ENCODE measurements around the gene KCNH8. TPM values are rescaled to one million over a fixed set of nuclear protein-coding genes. Genes with fewer than 3 reads are reported as not detected.

Gene KCNH8
- total RNA-seq, 1 experiment from 2014 or later: 0.12 TPM

- ChIA-PET CTCF (interaction anchor here (0.8 to 1.6 kb wide), 2 partner anchors 9 to 517 kb away, joined by 4 to 31 read pairs; no protein-coding TSS in a partner anchor), POLR2A (interaction anchor here (0.6 kb wide), 1 partner anchor 520 kb away, joined by 3 read pairs; no protein-coding TSS in a partner anchor), RAD21 (ENCODE audit: low non-redundant PET in 1 of 2, low total read pairs in 2 of 2, uncharacterized antibody in 2 of 2, unreplicated experiment in 2 of 2) (interaction anchor here in 1 of 2 experiments (0.7 to 0.9 kb wide), 3 partner anchors 516 to 885 kb away, joined by 3 read pairs; no protein-coding TSS in a partner anchor)
- H3K27ac ChIP-seq (ENCODE audit: low read depth, low read length): no peak overlapping the region
- intact Hi-C loops (cut with micrococcal nuclease): loop anchor here (1.0 kb wide), 1 partner anchor 517 kb away; no protein-coding TSS in a partner anchor
- ATAC-seq: peak; percentile 67
- no peaks in the 10 kb centered on the region for H3K9me2 ChIP-seq (ENCODE audit: insufficient read depth)
- peak; percentile 13 for DNase-seq (ENCODE audit: low read depth, low spot score)
- no TSS peak for BruUV-seq (replicated peaks)
- no peaks in the 10 kb centered on the region for H3K36me3 ChIP-seq (ENCODE audit: control insufficient read depth in 1 of 2, insufficient read depth in 2 of 2, low read length in 2 of 2)
- no peaks in the 10 kb centered on the region for H4K20me1 ChIP-seq (ENCODE audit: insufficient read depth)
- no peaks in the 10 kb centered on the region for H3K4me1 ChIP-seq (ENCODE audit: control insufficient read depth in 1 of 2, insufficient read depth in 2 of 2, low read length in 2 of 2)
- no peaks in the 10 kb centered on the region for H3K27me3 ChIP-seq (ENCODE audit: insufficient read depth, low read length)
- no peaks in the 10 kb centered on the region for H3K79me2 ChIP-seq (ENCODE audit: insufficient read depth, low read length)
- H2AFZ ChIP-seq (ENCODE audit: low read depth, low read length, poor library complexity, severe bottlenecking): no peak overlapping the region
- H3K4me3 ChIP-seq (replicated peaks in 1 of 2; ENCODE audit: low read depth in 1 of 2, low read length in 2 of 2): no peak overlapping the region
- H3K9me3 ChIP-seq (ENCODE audit: control insufficient read depth in 1 of 2, insufficient read depth in 1 of 2, low read depth in 1 of 2, low read length in 2 of 2): no peaks in the 10 kb centered on the region
- TF ChIP-seq CTCF (IDR thresholded peaks at IDR 0.05 in 2 of 3, conservative IDR thresholded peaks at IDR 0.05 in 1 of 3; ENCODE audit: borderline replicate concordance in 1 of 3, insufficient read depth in 1 of 3, low read depth in 2 of 3, low read length in 2 of 3): peak; percentile 23 to 44 (median 40); a peak in 5 of 6 replicates
- no peak for TF ChIP-seq ZNF274 (IDR thresholded peaks at IDR 0.05; ENCODE audit: low read depth, low read length)
- TF ChIP-seq RAD21 (IDR thresholded peaks at IDR 0.05; ENCODE audit: low read depth): peak; percentile 53
- no peak overlapping the region for H3K9ac ChIP-seq (ENCODE audit: low read length)
- H3K4me2 ChIP-seq (ENCODE audit: low read length): no peak overlapping the region
Observed at GRCh38 chr3:19348941-19349564, 200.7 kb downstream of the KCNH8 start.

- Histone ChIP-seq H3K27me3 (ENCODE audit: insufficient read depth, low read length) (no peaks in the 10 kb centered on the region), H3K9me3 (ENCODE audit: control insufficient read depth in 1 of 2, insufficient read depth in 1 of 2, low read depth in 1 of 2, low read length in 2 of 2) (0 out of 4 replicates have a peak, but pooled peaks cover 0 to 4% of the 10 kb centered on the region in 2 experiments), H3K27ac (ENCODE audit: low read depth, low read length) (no peak overlapping the region), H3K4me2 (ENCODE audit: low read length) (no peak overlapping the region), H3K9ac (ENCODE audit: low read length) (no peak overlapping the region), H3K4me1 (ENCODE audit: control insufficient read depth in 1 of 2, insufficient read depth in 2 of 2, low read length in 2 of 2) (no peaks in the 10 kb centered on the region), H3K4me3 (replicated peaks in 1 of 2; ENCODE audit: low read depth in 1 of 2, low read length in 2 of 2) (no peak overlapping the region), H2AFZ (ENCODE audit: low read depth, low read length, poor library complexity, severe bottlenecking) (no peak overlapping the region), H3K36me3 (ENCODE audit: control insufficient read depth in 1 of 2, insufficient read depth in 2 of 2, low read length in 2 of 2) (no peaks in the 10 kb centered on the region), H3K79me2 (ENCODE audit: insufficient read depth, low read length) (no peaks in the 10 kb centered on the region), H3K9me2 (ENCODE audit: insufficient read depth) (no peaks in the 10 kb centered on the region), H4K20me1 (ENCODE audit: insufficient read depth) (no peaks in the 10 kb centered on the region)
- BruUV-seq (replicated peaks): no TSS peak
- CTCF ChIA-PET: no interaction called here
- no peak for ATAC-seq
- RAD21 ChIA-PET (ENCODE audit: low non-redundant PET in 1 of 2, low total read pairs in 2 of 2, uncharacterized antibody in 2 of 2, unreplicated experiment in 2 of 2): no interaction called here
- no peak for TF ChIP-seq ATF3 (IDR thresholded peaks at IDR 0.05)
- no peak for TF ChIP-seq EZH2phosphoT487 (IDR thresholded peaks at IDR 0.05; ENCODE audit: borderline replicate concordance)
- no peak for TF ChIP-seq SIN3A (IDR thresholded peaks at IDR 0.05; ENCODE audit: low read depth)
- no peak for TF ChIP-seq CEBPB (IDR thresholded peaks at IDR 0.05; ENCODE audit: low read depth)
- TF ChIP-seq ZFX (IDR thresholded peaks at IDR 0.05): no peak
- TF ChIP-seq JUND (IDR thresholded peaks at IDR 0.05): no peak
- TF ChIP-seq RAD21 (IDR thresholded peaks at IDR 0.05; ENCODE audit: low read depth): no peak
- TF ChIP-seq EGR1 (IDR thresholded peaks at IDR 0.05; ENCODE audit: low read depth): no peak
- TF ChIP-seq POLR2AphosphoS5 (IDR thresholded peaks at IDR 0.05; ENCODE audit: low read depth, low read length): no peak
- no peak for TF ChIP-seq SP1 (IDR thresholded peaks at IDR 0.05; ENCODE audit: low read depth)
- no peak for TF ChIP-seq SRF (IDR thresholded peaks at IDR 0.05; ENCODE audit: low read depth)
- TF ChIP-seq POLR2A (IDR thresholded peaks at IDR 0.05; ENCODE audit: borderline replicate concordance, extremely low read depth, insufficient read depth, insufficient read length): no peak
- no peak for DNase-seq (ENCODE audit: low read depth, low spot score)
- POLR2A ChIA-PET: no interaction called here
- intact Hi-C loops (cut with micrococcal nuclease): no loop called here
Observed at GRCh38 chr3:19357947-19358346, 209.6 kb downstream of the KCNH8 start.

Data from HCT116 (cell line).